Measurements from ENCODE around the gene TRIM54. TPM values are rescaled to one million over a fixed set of nuclear protein-coding genes. Genes with fewer than 3 reads are reported as not detected.

Gene TRIM54
- total and polyA plus RNA-seq, 2 of the 8 experiments (the other 6 are each of a cell fraction or from before 2014, with no cell fraction given), result 3.9 to 5.8 TPM

- TF ChIP-seq E2F6 (IDR thresholded peaks at IDR 0.05), result no peak
- no peak for TF ChIP-seq GTF2F1 (IDR thresholded peaks at IDR 0.05; ENCODE audit: borderline replicate concordance, low read depth, low read length)
- no peak for TF ChIP-seq SIRT6 (IDR thresholded peaks at IDR 0.05; ENCODE audit: low read length)
- no peak for TF ChIP-seq SUZ12 (IDR thresholded peaks at IDR 0.05; ENCODE audit: low read length)
Observed at GRCh38 chr2:27315122-27315521, 32.9 kb downstream of the TRIM54 start (continued).

Data from H1 (cell line).